Measurements from ENCODE around the gene ATP2A2. TPM values are rescaled to one million over a fixed set of nuclear protein-coding genes. Genes with fewer than 3 reads are reported as not detected.

ATP2A2 gene
- total and polyA plus RNA-seq, 2 of the 4 experiments (the other 2 are of a cell fraction): 166 to 225 TPM

- H3K9me3 ChIP-seq (ENCODE audit: control insufficient read depth, insufficient read depth, low read length): no peaks in the 10 kb centered on the region
- no peak overlapping the region for H2BK15ac ChIP-seq (ENCODE audit: low read depth, low read length)
- H3K23ac ChIP-seq (ENCODE audit: low read depth, low read length): no peak overlapping the region
- no peaks in the 10 kb centered on the region for H3K27me3 ChIP-seq (ENCODE audit: control insufficient read depth, insufficient read depth, low read length)
- intact Hi-C loops (cut with micrococcal nuclease) (no loop called here), in situ Hi-C loops (cut with MboI; ENCODE audit: low sequenced_read_pairs) (no loop called here), dilution Hi-C loops (cut with HindIII; ENCODE audit: low sequenced_read_pairs, unreplicated experiment) (no loop called here)
- POLR2A ChIA-PET (ENCODE audit: unreplicated experiment): no interaction called here
- no peak overlapping the region for H3K4ac ChIP-seq (ENCODE audit: low read depth, low read length)
- ATAC-seq (ENCODE audit: low read depth): no peak
- TF ChIP-seq RAD21 (IDR thresholded peaks at IDR 0.05; ENCODE audit: low read length) (no peak), RFX5 (IDR thresholded peaks at IDR 0.05; ENCODE audit: low read depth, low read length) (no peak), MAZ (IDR thresholded peaks at IDR 0.05; ENCODE audit: borderline replicate concordance, low read depth, low read length) (no peak), FOS (IDR thresholded peaks at IDR 0.05; ENCODE audit: low read depth, low read length) (no peak), SMC3 (IDR thresholded peaks at IDR 0.05; ENCODE audit: low read depth, low read length) (no peak), POLR2A (IDR thresholded peaks at IDR 0.05; ENCODE audit: low read depth, low read length) (no peak), BHLHE40 (IDR thresholded peaks at IDR 0.05; ENCODE audit: low read depth, low read length) (no peak)
- TF ChIP-seq, protein P1, sequence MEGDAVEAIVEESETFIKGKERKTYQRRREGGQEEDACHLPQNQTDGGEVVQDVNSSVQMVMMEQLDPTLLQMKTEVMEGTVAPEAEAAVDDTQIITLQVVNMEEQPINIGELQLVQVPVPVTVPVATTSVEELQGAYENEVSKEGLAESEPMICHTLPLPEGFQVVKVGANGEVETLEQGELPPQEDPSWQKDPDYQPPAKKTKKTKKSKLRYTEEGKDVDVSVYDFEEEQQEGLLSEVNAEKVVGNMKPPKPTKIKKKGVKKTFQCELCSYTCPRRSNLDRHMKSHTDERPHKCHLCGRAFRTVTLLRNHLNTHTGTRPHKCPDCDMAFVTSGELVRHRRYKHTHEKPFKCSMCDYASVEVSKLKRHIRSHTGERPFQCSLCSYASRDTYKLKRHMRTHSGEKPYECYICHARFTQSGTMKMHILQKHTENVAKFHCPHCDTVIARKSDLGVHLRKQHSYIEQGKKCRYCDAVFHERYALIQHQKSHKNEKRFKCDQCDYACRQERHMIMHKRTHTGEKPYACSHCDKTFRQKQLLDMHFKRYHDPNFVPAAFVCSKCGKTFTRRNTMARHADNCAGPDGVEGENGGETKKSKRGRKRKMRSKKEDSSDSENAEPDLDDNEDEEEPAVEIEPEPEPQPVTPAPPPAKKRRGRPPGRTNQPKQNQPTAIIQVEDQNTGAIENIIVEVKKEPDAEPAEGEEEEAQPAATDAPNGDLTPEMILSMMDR (conservative IDR thresholded peaks at IDR 0.05; ENCODE audit: low read depth, low read length): no peak
- CTCF ChIA-PET: no interaction called here
- no peak overlapping the region for H4K91ac ChIP-seq (ENCODE audit: insufficient read depth, low read depth, low read length)
- no peak overlapping the region for H2AFZ ChIP-seq (replicated peaks; ENCODE audit: low read length, poor library complexity)
- H4K20me1 ChIP-seq (ENCODE audit: insufficient read depth, low read length): peaks cover 11% of the 10 kb centered on the region
- H3K14ac ChIP-seq (replicated peaks; ENCODE audit: low read depth, low read length): no peak overlapping the region
- H2AK9ac ChIP-seq (replicated peaks; ENCODE audit: low read depth, low read length, poor library complexity): no peak overlapping the region
- no peak overlapping the region for H4K8ac ChIP-seq (ENCODE audit: low read depth in 2 of 2, low read length in 2 of 2)
- BruUV-seq (replicated peaks): no TSS peak
- no peak overlapping the region for H3K18ac ChIP-seq (ENCODE audit: low read depth, low read length)
- no peak overlapping the region for H3K56ac ChIP-seq (ENCODE audit: extremely low read depth, insufficient read depth, low read length)
- H2BK5ac ChIP-seq (ENCODE audit: low read depth, low read length, poor library complexity, severe bottlenecking): no peak overlapping the region
- peaks cover 13% of the 10 kb centered on the region for H3K9me1 ChIP-seq (ENCODE audit: insufficient read depth, low read length)
- H3K79me1 ChIP-seq (ENCODE audit: low read depth in 1 of 2, low read length in 2 of 2): peaks cover 0 to 15% of the 10 kb centered on the region in 2 experiments; a peak in 1 of 4 replicates
- no peak overlapping the region for H4K5ac ChIP-seq (ENCODE audit: low read depth, low read length)
- no peak overlapping the region for H3K4me2 ChIP-seq (ENCODE audit: low read depth, low read length)
- H3K4me3 ChIP-seq (ENCODE audit: insufficient read depth, low read depth, low read length): no peak overlapping the region
- no peak overlapping the region for H2BK120ac ChIP-seq (ENCODE audit: low read depth, low read length)
- no peak overlapping the region for H2AK5ac ChIP-seq (ENCODE audit: low read depth, low read length)
- no peaks in the 10 kb centered on the region for H3K36me3 ChIP-seq (ENCODE audit: control insufficient read depth, insufficient read depth, low read length)
- no peak overlapping the region for H3K9ac ChIP-seq (ENCODE audit: low read depth, low read length)
- no peak overlapping the region for H3K27ac ChIP-seq (ENCODE audit: insufficient read depth, low read length)
- peaks cover 16% of the 10 kb centered on the region for H3K4me1 ChIP-seq (ENCODE audit: control insufficient read depth, insufficient read depth, low read length)
- no CpG with 5 or more reads among the region's 2 CpGs for WGBS, 2 experiments (ENCODE audit: extremely low coverage in 2 of 2, insufficient read length in 1 of 2)
- H2BK20ac ChIP-seq (ENCODE audit: low read depth, low read length): no peak overlapping the region
- DNase-seq: no peak
Measured at GRCh38 chr12:110277530-110278254, 3.4 kb upstream of the ATP2A2 start.
